Neural progenitor cell (in vitro differentiated cells): ENCODE results near the gene KIAA0586. TPM values are rescaled to one million over a fixed set of nuclear protein-coding genes. Genes with fewer than 3 reads are reported as not detected.
"Not testable (repeated sequence)": the region's sequence is repeated elsewhere in the genome, so short reads cannot be mapped to it uniquely, and the experiment has no call there.

Experiments used
- DNase-seq: peaks from one replicate; pipeline ENCODE4 v3.0.0-alpha.2; 2016; ENCODE audit warnings: low spot score
- H2AFZ ChIP-seq: fragments of 200-600 bp; sonication (generic); replicated peaks from 2 replicates; pipeline ENCODE4 v1.6.1; 2016; ENCODE audit warnings: antibody characterized with exemption
- H3F3A ChIP-seq: fragments of 200-600 bp; sonication (generic); 2 replicates; pipeline ENCODE4 v1.6.1; 2016; ENCODE audit warnings: antibody characterized with exemption, low read depth
- H3K27ac ChIP-seq: fragments of 200-600 bp; sonication (generic); 2 replicates; pipeline ENCODE4 v1.5.1; 2016; ENCODE audit warnings: mild to moderate bottlenecking
- H3K27me3 ChIP-seq: fragments of 200-600 bp; sonication (generic); 2 replicates; pipeline ENCODE4 v1.6.1; 2016; ENCODE audit warnings: mild to moderate bottlenecking, moderate library complexity
- H3K36me3 ChIP-seq: fragments of 200-600 bp; sonication (generic); 2 replicates; pipeline ENCODE4 v1.5.1; 2016
- H3K4me1 ChIP-seq: fragments of 200-600 bp; sonication (generic); 2 replicates; pipeline ENCODE4 v1.6.1; 2016; ENCODE audit warnings: mixed run types
- H3K4me2 ChIP-seq: fragments of 200-600 bp; sonication (generic); 2 replicates; pipeline ENCODE4 v1.6.1; 2016
- H3K4me3 ChIP-seq: fragments of 200-600 bp; sonication (generic); 2 replicates; pipeline ENCODE4 v1.5.1; 2016
- H3K79me2 ChIP-seq: fragments of 200-600 bp; sonication (generic); 2 replicates; pipeline ENCODE4 v1.6.1; 2016; ENCODE audit warnings: low read depth
- H3K9ac ChIP-seq: fragments of 200-600 bp; sonication (generic); 2 replicates; pipeline ENCODE4 v1.6.1; 2016
- H3K9me3 ChIP-seq: fragments of 200-600 bp; sonication (generic); 2 replicates; pipeline ENCODE4 v1.5.1; 2016; ENCODE audit warnings: low read depth
- H4K20me1 ChIP-seq: fragments of 200-600 bp; sonication (generic); 2 replicates; pipeline ENCODE4 v1.6.1; 2016; ENCODE audit warnings: low read depth
- H3K27ac Mint-ChIP-seq: 3 replicates; pipeline ENCODE4 v1.8.0; 2021; ENCODE audit warnings: mixed read lengths
- H3K27me3 Mint-ChIP-seq: 2 replicates; pipeline ENCODE4 v1.8.0; 2022; ENCODE audit warnings: low read depth, mild to moderate bottlenecking, inconsistent platforms, moderate library complexity, mixed read lengths; ENCODE audit not compliant: insufficient read depth
- H3K36me3 Mint-ChIP-seq: 3 replicates; pipeline ENCODE4 v1.8.0; 2021; ENCODE audit warnings: mixed read lengths
- H3K4me1 Mint-ChIP-seq: 3 replicates; pipeline ENCODE4 v1.8.0; 2021; ENCODE audit warnings: mixed read lengths
- H3K4me3 Mint-ChIP-seq: 3 replicates; pipeline ENCODE4 v1.8.0; 2021; ENCODE audit warnings: mild to moderate bottlenecking, moderate library complexity, mixed read lengths
- H3K9me3 Mint-ChIP-seq: 3 replicates; pipeline ENCODE4 v1.8.0; 2020; ENCODE audit warnings: mixed read lengths
- CTCF ChIP-seq: fragments of 200-600 bp; sonication (generic); IDR thresholded peaks from 2 replicates; pipeline ENCODE4 v1.5.1; 2017; ENCODE audit warnings: antibody characterized with exemption, mild to moderate bottlenecking
- EZH2 ChIP-seq: fragments of 200-600 bp; sonication (generic); IDR thresholded peaks from 2 replicates; pipeline ENCODE4 v1.6.1; 2017; ENCODE audit warnings: antibody characterized with exemption, mild to moderate bottlenecking, moderate library complexity
- EZH2phosphoT487 ChIP-seq: fragments of 200-600 bp; sonication (generic); IDR thresholded peaks from 2 replicates; pipeline ENCODE4 v1.6.1; 2017; ENCODE audit warnings: antibody characterized with exemption
- total RNA-seq: library from RNA; depleted of rRNA; stranded (reverse); fragments of >200 nt; gene quantifications from 2 replicates; pipeline ENCODE4 v1.2.3, GENCODE V29; 2015; ENCODE audit warnings: low replicate concordance

KIAA0586 gene
- total RNA-seq, 1 donor from 2014 or later, result 79.4 TPM

GRCh38 chr14:58469309-58469708 lies 41.8 kb downstream of the KIAA0586 start:
- H3K9ac ChIP-seq, result no peak overlapping the region
- H3K27me3 ChIP-seq, result no peaks in the 10 kb centered on the region
- Mint-ChIP-seq H3K4me3 (no peak overlapping the region), H3K9me3 (no peaks in the 10 kb centered on the region), H3K36me3 (peaks cover 6% of the 10 kb centered on the region), H3K27ac (no peak overlapping the region), H3K4me1 (no peaks in the 10 kb centered on the region), H3K27me3 (no peaks in the 10 kb centered on the region)
- H3K79me2 ChIP-seq, result no peaks in the 10 kb centered on the region
- no peaks in the 10 kb centered on the region for H3K4me1 ChIP-seq
- no peak for TF ChIP-seq CTCF
- H3K4me3 ChIP-seq, result no peak overlapping the region
- H4K20me1 ChIP-seq, result no peaks in the 10 kb centered on the region
- no peak overlapping the region for H3K27ac ChIP-seq
- H3K4me2 ChIP-seq, result no peak overlapping the region
- H3K36me3 ChIP-seq, result peaks cover 28% of the 10 kb centered on the region
- no peaks in the 10 kb centered on the region for H3F3A ChIP-seq
- DNase-seq, result no peak
- no peaks in the 10 kb centered on the region for H3K9me3 ChIP-seq
- no peak overlapping the region for H2AFZ ChIP-seq

- Mint-ChIP-seq H3K9me3 (no peaks in the 10 kb centered on the region), H3K4me3 (no peak overlapping the region)
These were observed 48.8 kb downstream of the KIAA0586 start for GRCh38 chr14:58476320-58476719.

GRCh38 chr14:58477653-58478052 lies 50.1 kb downstream of the KIAA0586 start:
- Histone ChIP-seq H3K4me3 (no peak overlapping the region), H3K27me3 (no peaks in the 10 kb centered on the region), H4K20me1 (no peaks in the 10 kb centered on the region), H3K27ac (no peak overlapping the region), H3F3A (no peaks in the 10 kb centered on the region), H3K4me1 (no peaks in the 10 kb centered on the region), H3K9me3 (no peaks in the 10 kb centered on the region), H3K4me2 (no peak overlapping the region), H3K9ac (no peak overlapping the region), H2AFZ (no peak overlapping the region), H3K36me3 (peaks cover 19% of the 10 kb centered on the region), H3K79me2 (no peaks in the 10 kb centered on the region)
- Mint-ChIP-seq H3K27me3 (no peaks in the 10 kb centered on the region), H3K36me3 (peaks cover 13% of the 10 kb centered on the region), H3K9me3 (no peaks in the 10 kb centered on the region), H3K27ac (no peak overlapping the region), H3K4me3 (no peak overlapping the region), H3K4me1 (no peaks in the 10 kb centered on the region)
- no peak for TF ChIP-seq CTCF
- no peak for TF ChIP-seq EZH2phosphoT487
- TF ChIP-seq EZH2, result no peak
- DNase-seq, result no peak

More at GRCh38 chr14:58476320-58476719, 48.8 kb downstream of the KIAA0586 start:
- no peak overlapping the region for H3K4me3 ChIP-seq
- H4K20me1 ChIP-seq, result no peaks in the 10 kb centered on the region
- no peak for TF ChIP-seq EZH2
- TF ChIP-seq EZH2phosphoT487, result no peak
- no peak for TF ChIP-seq CTCF
- H3K36me3 Mint-ChIP-seq, result peaks cover 15% of the 10 kb centered on the region
- no peak overlapping the region for H3K27ac ChIP-seq
- H3K27ac Mint-ChIP-seq, result no peak overlapping the region
- H3K4me1 ChIP-seq, result no peaks in the 10 kb centered on the region
- no peaks in the 10 kb centered on the region for H3K27me3 Mint-ChIP-seq
- no peak overlapping the region for H3K4me2 ChIP-seq
- H3K4me1 Mint-ChIP-seq, result no peaks in the 10 kb centered on the region
- H2AFZ ChIP-seq, result no peak overlapping the region
- H3F3A ChIP-seq, result no peaks in the 10 kb centered on the region
- H3K36me3 ChIP-seq, result peaks cover 20% of the 10 kb centered on the region
- DNase-seq, result no peak
- H3K9ac ChIP-seq, result no peak overlapping the region
- H3K9me3 ChIP-seq, result no peaks in the 10 kb centered on the region
- H3K79me2 ChIP-seq, result no peaks in the 10 kb centered on the region
- H3K27me3 ChIP-seq, result no peaks in the 10 kb centered on the region

GRCh38 chr14:58478329-58478728 lies 50.8 kb downstream of the KIAA0586 start:
- not testable (repeated sequence) for H4K20me1 ChIP-seq, H3K4me1 Mint-ChIP-seq, H3K4me3 Mint-ChIP-seq, H3K4me3 ChIP-seq, H2AFZ ChIP-seq, H3K27ac ChIP-seq, H3K79me2 ChIP-seq, H3K4me1 ChIP-seq, H3K4me2 ChIP-seq, DNase-seq, H3K27me3 ChIP-seq, H3K9me3 ChIP-seq, H3K9me3 Mint-ChIP-seq, H3K27ac Mint-ChIP-seq, H3K27me3 Mint-ChIP-seq, H3F3A ChIP-seq, H3K9ac ChIP-seq
- peaks cover 19% of the 10 kb centered on the region for H3K36me3 ChIP-seq
- peaks cover 15% of the 10 kb centered on the region for H3K36me3 Mint-ChIP-seq
